NCI-H187 treated with DMSO at 0.1 percent for 48 hours (cell line): ENCODE results near the gene GPR150.

Experiments used
- DNase-seq: peaks from one replicate; lab custom pipeline; 2025; lab: John Stamatoyannopoulos, UW

GPR150 gene

GRCh38 chr5:95649842-95650620 is 30.1 kb downstream of the GPR150 start:
- DNase-seq = no peak

GRCh38 chr5:95652849-95653248 is 33.0 kb downstream of the GPR150 start:
- no peak for DNase-seq

- DNase-seq = no peak
These were observed 34.3 kb downstream of the GPR150 start for GRCh38 chr5:95654196-95654595.

- no peak for DNase-seq
These were observed 35.7 kb downstream of the GPR150 start for GRCh38 chr5:95655575-95655974.

GRCh38 chr5:95660060-95660459 is 40.2 kb downstream of the GPR150 start:
- DNase-seq = no peak

GRCh38 chr5:95662946-95663345 is 43.1 kb downstream of the GPR150 start:
- DNase-seq = no peak

GRCh38 chr5:95664204-95664786 is 44.4 kb downstream of the GPR150 start:
- DNase-seq = no peak

- DNase-seq = no peak
These were observed 47.3 kb downstream of the GPR150 start for GRCh38 chr5:95667061-95667618.

GRCh38 chr5:95667678-95668077 is 47.8 kb downstream of the GPR150 start:
- no peak for DNase-seq

- DNase-seq = no peak
These were observed 48.3 kb downstream of the GPR150 start for GRCh38 chr5:95668216-95668615.

GRCh38 chr5:95668728-95669127 is 48.8 kb downstream of the GPR150 start:
- no peak for DNase-seq

GRCh38 chr5:95669540-95669939 is 49.7 kb downstream of the GPR150 start:
- no peak for DNase-seq

- DNase-seq = no peak
These were observed 50.1 kb downstream of the GPR150 start for GRCh38 chr5:95669985-95670384.

- DNase-seq = no peak
These were observed 50.7 kb downstream of the GPR150 start for GRCh38 chr5:95670568-95670967.
